Fibroblast of gingiva (primary cell): ENCODE measurements around the gene RPS23.

Experiments
- DNase-seq: peaks from one replicate; pipeline ENCODE4 v3.0.0-alpha.2; 2011; ENCODE audit warnings: low read depth

The RPS23 gene

GRCh38 chr5:82277987-82278710 lies at the start of gene RPS23:
Gene RPS23 (minus strand): TSS chr5:82278354. CDS start chr5:82278323, 31 bp downstream.
- DNase-seq = peak; percentile 88

GRCh38 chr5:82327941-82328340 lies 49.8 kb upstream of the RPS23 start:
- DNase-seq = peak; percentile 42

DNA sequence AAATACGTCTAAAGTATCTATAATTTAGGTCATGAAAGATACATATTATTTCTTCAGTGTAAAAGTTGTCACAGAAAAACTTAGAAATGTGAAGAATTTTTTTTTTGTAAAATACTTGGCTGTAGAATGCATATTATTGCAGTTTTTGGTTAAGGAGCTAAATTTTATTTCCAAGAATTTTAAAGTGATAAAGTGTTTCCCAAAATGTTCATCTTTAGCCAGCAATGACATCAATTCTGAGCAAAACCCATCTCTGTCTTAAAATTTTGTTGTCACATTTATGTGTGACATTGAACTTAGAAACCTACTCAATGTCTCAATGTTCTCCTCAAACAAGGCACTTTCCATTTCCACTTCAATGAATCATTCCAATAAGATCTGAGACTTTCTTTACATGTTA lies 47.8 kb upstream of the RPS23 start:
- DNase-seq = no peak

GRCh38 chr5:82325155-82325554 lies 47.0 kb upstream of the RPS23 start:
- DNase-seq = no peak

DNA sequence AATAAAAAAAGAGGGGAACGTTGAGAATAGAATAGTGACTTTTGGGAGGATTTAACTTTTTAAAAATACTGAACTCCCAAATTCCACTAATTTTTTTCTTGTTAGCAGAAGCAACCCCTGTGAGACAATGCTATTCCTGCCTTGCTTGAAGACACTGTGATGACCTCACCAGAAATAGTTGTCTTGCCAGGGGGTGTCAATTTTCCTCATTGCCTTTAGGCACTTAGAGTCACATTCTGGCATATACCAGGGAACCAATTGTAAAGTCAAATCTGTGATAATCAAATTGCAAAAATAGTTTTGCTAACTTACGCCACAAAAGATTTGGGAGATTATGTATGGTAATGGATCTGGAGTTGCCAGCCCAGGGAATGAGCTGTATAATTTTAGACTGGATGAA lies 42.8 kb upstream of the RPS23 start:
- peak; percentile 48 for DNase-seq

- DNase-seq = no peak
These were observed 41.7 kb upstream of the RPS23 start for GRCh38 chr5:82319651-82320376.

DNA sequence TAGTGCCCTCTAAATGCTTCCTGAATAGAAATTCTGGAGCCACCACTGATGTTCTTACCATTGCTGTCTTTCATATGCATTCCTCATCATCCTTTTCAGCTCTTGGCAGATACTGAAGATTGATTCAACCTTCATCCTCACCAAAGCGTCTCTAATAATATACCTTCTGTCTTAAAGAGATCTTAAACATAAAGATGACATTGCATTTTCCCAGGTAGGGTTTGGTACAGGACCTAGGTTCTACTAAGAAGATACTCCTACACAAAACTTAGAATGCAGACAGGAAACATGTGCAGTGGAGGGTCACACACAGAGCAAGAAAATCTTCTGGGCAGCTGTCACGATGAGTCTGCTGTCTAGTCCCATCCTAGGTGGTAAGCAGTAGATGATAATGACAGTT lies 41.0 kb upstream of the RPS23 start:
- DNase-seq = no peak

GRCh38 chr5:82314964-82315758 lies 37.0 kb upstream of the RPS23 start:
- DNase-seq = peak; percentile 59

- DNase-seq = no peak
These were observed 34.9 kb upstream of the RPS23 start for GRCh38 chr5:82313016-82313415.

- peak; percentile 76 for DNase-seq
These were observed 34.3 kb upstream of the RPS23 start for GRCh38 chr5:82312373-82312856.

DNA sequence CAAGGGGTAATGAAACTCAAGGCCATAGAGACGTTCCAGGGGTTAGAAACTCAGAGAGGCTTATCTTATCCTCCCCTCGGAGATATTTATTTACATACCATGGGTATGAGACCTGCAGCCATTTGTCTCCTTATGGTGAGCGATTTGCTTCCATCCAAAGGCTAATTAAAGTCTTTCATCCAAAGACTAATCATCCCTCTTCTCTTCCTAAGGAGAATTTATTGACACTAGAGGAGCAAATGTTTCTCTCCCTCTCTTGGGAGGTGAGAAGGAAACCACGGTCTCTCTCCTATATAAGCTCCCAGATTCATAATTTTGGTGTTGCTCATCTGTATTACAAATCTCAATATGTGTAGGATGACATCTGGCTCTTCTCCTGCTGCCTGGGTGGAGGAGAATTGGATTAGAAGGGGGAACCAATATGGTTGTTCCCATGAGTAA lies 31.0 kb upstream of the RPS23 start:
- no peak for DNase-seq

DNA sequence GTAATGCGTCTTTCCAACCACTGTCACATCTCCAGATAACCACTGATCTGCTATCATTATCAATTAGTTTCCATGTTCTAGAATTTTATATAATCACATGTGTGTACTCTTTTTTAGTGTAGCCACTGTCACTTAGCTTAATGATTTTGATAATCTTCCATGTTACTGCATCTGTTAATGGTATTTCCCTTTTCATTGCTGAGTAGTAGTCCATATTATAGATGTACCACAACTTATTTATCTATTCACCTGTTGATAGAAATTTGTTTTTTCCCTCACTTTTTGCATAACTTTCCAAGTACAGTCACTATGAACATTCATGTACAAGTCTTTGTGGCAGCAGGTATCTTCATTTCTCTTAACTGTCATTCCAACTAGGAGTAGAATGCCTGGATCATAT lies 30.3 kb upstream of the RPS23 start:
- DNase-seq = no peak

DNA sequence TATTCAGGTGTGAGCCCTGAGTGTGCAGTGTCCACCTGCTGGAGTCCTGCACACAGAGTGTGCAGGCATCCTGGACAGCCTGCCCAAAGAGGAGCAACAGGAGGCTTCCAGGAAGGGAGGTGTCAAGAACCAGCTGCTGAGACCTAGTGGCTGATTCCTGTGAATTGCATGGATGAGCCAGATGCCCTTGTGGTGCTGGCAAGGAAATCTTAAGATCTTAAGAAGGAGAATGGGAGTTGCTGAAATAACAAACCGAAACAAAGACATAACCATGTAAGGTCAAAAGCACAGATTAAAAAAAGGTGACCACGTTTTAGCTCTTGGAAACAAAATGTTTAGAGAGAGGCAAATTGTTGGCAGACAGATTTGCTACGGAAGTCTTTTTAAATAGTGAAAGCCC lies 29.3 kb upstream of the RPS23 start:
- DNase-seq = peak; percentile 60

GRCh38 chr5:82306151-82306550 lies 28.0 kb upstream of the RPS23 start:
- DNase-seq = no peak

DNA sequence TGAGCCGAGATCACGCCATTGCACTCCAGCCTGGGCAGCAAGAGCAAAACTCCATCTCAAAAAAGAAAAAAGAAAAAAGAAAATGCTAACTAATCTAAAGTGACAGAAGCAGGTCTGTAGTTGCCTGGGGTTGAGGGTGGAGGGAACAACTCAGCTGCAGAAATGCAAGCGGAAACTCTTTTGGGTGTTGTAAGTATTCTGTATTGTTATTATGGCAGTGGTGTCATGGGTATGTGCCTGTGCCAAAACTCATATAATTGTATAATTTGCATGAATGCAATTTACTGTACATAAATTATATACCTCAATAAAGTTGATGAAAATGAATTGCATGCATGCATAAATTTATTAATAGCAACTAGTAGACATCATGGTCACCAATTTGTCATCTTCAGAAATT lies 23.0 kb upstream of the RPS23 start:
- DNase-seq = no peak

- no peak for DNase-seq
These were observed 20.5 kb upstream of the RPS23 start for GRCh38 chr5:82298668-82299067.

DNA sequence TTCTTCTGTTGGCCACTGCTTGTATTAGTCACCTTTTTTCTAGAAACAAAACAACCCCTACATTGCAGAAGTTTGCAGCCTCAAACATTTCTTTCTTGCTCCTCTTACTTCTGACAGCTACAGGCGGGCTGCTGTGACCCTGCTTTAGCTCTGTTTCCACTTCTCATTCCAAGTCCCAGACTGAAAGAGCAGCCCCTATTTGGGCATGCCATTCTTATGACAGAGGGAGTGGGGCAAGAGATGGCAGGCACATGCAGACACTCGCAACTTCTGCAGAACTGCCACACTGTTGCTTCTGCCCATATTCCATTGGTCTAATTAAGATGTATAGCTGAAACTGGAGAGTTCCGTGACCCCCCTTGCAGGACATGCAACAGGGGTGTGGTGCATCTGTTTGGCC lies 19.6 kb upstream of the RPS23 start:
- DNase-seq = no peak

DNA sequence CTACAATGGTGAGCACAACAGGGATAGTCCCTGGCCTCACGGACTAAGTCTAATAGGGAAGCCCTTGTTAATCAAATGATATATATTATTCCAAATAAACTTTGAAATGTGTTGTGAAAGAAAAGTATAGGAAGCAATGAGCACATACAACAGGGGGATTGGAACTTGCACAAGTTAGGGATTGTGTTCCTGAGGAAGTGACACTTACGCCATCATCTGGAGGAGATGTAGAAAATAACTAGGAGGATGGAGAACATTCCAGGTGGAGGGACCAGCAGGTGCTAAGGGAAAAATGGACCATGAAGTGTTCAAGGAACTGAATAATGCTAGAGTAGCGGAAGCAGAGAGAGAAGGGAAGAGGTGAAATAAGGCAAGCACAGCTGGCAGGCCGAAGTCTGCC lies 18.8 kb upstream of the RPS23 start:
- DNase-seq = no peak

- DNase-seq = no peak
These were observed 17.9 kb upstream of the RPS23 start for GRCh38 chr5:82295959-82296531.

- no peak for DNase-seq
These were observed 17.0 kb upstream of the RPS23 start for GRCh38 chr5:82295144-82295543.

DNA sequence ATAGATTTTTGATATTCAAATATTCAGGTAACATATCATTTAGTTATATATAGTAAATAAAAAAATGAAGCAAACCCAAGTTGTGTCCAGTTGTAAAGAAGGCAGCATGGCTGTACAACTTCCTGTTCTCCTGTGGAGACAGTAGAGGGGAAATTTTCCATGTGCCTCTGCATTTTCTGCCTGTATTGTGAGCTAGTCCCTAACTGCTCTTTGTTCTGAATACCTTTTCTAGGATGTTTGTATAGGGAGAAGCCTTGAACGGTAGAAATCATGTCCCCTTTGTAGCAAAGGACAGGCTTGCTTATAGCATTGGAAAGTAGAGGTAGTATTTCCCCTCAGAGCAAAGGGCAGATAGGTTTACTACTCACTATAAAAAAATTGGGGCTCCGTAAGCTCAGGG lies 13.3 kb upstream of the RPS23 start:
- DNase-seq = no peak

GRCh38 chr5:82290908-82291307 lies 12.8 kb upstream of the RPS23 start:
- no peak for DNase-seq
